ENCODE results near the gene CDIPT.
A peak's percentile ranks its signal among the peaks of the same experiment; 100 is the strongest.

Gene CDIPT

GRCh38 chr16:29813644-29814562 lies 49.1 kb downstream of the CDIPT start:
- FAIRE-seq: no peak
- no peak for DNase-seq (ENCODE audit: extremely low spot score, insufficient read length, low read depth)

- no peak for FAIRE-seq
- DNase-seq (ENCODE audit: extremely low spot score, insufficient read length, low read depth): no peak
Observed at GRCh38 chr16:29812754-29813643, 50.0 kb downstream of the CDIPT start.

DNA sequence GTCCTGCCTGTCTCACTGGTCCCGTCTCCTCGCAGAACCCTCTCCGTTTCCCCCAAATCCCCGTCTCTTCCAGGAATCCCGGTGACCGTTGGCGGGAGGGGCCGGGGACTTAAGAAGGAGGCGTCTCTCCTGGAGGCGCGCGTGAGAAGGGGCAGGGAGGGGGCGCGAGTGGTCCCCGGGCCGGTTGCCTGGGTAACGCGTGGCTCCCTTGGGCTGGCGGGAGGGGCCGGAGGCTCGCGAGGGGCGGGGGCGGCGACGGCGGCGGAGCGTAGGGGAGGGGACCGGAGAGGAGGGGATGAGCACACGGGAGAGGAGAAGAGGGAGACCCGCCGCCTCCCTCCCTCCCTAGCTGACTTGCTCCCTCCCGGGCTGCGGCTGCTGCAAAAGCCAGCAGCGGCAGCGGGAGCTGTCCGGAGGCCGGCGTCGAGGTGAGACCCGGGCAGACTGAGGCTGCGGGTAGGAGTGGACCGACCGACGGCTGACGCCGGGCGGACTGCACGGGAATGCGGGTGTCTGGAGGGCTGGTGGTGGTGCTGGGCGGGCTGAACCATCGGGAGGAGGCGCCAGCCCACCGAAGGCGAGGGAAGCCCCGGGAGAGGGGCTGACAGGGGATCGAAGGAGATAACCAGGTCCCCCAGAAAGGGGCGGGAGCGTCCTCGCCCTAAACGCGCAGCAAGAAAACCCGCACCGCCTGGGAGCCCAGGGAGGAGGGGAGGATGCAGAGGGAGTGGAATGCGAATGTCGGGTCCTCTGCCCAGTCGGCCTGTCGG lies 50.9 kb downstream of the CDIPT start, which contains the start of gene PRRT2:
Gene PRRT2 (plus strand): TSS at position 298 of the 770 bp plus-strand sequence. CDS start 862 bp downstream, outside the sequence.
- FAIRE-seq (no peak), DNase-seq (ENCODE audit: extremely low spot score, insufficient read length, low read depth) (no peak)

DNA sequence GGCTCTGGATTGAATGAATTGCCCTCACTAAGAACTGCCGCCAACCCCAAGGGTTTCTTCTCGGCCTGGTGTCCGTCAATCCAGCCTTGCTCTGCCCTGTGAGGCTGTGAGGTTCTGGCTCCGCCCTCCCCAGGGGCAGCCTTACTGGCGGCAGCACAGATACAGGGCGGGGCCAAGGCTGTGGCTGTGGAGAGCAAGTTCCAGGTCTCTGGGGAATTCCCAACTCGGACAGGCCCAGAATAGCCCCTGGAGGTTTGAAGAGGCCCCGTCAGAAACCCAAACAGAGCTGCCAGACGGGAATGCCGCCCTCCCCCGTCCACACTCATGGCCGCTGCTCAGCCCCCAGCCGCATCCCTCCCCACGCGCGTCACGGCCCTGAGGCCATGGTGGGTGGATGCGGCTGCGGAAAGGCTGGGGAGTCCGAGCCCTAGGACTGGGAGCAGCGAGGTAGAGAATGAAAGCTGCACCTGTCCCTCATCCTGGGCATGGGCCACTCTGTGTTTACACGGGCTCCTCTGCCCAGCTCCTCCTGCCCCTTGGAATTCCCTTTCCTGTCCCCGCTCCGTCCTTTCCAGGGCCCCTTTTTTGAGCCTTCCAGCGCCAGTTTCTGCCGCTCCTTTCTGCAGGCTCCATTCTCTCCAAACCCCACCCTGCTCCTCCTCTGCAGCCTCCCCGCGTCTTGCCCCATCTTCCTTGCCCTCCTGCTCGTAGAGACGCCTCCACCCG lies 51.7 kb downstream of the CDIPT start:
- no peak for DNase-seq (ENCODE audit: extremely low spot score, insufficient read length, low read depth)
- FAIRE-seq: peak; percentile 99

DNA sequence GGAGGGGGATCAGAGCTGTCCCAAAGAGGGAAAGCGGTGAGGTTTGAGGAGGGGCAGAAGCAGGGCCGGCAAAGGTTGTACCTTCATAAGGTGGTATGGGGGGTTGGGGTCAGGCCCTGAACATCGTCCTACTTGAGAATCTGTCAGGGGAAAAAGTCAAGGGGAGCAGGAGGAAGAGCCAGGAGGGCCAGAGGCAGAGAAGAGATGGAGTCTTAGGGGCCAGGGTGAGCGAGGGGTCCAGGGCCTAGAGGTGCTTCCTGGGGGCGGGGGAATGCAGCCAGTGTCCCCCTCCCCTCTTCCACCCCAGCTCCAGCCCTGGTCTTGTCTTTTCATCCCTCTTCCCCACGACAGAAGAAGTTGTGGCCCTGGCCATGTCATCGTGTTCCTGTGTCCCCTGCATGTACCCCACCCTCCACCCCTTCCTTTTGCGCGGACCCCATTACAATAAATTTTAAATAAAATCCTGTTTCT lies 52.3 kb downstream of the CDIPT start:
- DNase-seq (ENCODE audit: extremely low spot score, insufficient read length, low read depth): no peak
- FAIRE-seq: no peak

DNA sequence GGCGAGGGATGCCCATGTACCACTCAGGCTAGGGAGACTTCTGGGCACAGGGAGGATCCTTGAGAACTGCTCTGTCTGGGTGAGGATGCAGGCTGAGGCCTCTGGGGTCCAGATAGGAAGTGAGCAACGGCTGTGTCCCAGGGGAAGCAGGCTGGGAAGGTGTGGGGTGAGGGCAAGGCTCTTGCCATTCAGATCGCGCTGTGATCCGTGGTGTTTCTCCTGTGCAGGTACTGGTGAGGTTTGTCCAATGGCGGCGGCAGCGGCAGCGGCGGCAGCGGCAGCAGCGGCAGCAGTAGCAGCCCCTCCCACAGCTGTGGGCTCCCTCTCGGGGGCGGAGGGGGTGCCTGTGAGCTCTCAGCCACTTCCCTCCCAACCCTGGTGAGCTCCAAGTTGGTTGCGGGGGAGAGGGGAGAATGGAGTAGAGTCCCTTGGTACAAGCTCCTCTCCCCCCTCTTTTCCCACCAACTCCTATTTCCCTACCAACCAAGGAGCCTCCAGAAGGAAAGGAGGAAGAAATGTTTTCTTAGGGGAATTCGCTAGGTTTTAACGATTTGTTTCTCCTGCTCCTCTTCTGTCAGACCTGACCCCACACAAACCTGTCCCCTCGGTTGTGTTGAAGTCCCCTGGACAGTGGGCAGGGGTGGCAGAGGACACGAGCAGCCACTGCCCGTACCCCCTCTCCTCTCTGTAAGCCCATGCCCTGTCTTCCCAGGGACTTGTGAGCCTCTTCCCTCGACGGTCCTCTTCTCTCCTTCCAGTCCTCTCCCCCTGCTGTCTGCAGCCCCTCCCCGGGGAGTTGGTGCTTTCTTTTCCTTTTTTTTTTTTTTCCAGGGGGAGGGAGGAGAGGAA lies 53.0 kb downstream of the CDIPT start:
- FAIRE-seq (no peak), DNase-seq (ENCODE audit: extremely low spot score, insufficient read length, low read depth) (no peak)

DNA sequence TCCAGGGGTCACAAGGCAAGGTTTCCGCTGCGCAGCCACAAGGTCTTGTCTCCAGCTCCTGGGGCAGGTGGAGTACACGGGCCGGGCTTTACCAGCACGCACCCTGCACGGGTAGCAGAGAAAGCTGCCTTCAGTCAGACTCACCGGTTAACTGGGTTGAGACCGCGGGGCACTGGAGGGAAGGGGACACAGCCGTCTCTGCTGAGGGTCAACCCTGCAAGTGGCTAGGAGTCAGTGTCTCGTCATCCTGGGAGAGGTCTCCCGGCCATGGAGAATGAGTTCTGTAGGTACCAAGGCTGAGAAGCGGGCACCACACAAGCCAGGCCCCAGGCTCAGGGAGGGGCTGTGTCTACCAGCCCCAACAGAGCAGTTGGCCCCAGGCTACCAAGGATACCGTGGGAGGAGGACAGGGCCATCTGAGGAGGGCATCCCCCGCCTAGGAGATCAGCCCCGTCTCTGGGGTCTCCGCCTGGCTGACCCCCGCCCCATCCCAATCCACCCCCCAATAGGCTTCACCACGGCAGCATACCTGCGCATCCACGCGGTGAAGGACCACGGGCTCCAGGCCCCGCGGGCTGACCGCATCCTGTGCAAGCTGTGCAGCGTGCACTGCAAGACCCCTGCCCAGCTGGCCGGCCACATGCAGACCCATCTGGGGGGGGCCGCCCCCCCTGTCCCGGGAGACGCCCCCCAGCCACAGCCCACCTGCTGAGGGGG lies 53.8 kb downstream of the CDIPT start:
- DNase-seq (ENCODE audit: extremely low spot score, insufficient read length, low read depth) (no peak), FAIRE-seq (no peak)

Measured in GM18507 (cell line).